ENCODE measurements around the gene CRIM1.
A peak's percentile ranks its signal among the peaks of the same experiment; 100 is the strongest.

The CRIM1 gene

DNA sequence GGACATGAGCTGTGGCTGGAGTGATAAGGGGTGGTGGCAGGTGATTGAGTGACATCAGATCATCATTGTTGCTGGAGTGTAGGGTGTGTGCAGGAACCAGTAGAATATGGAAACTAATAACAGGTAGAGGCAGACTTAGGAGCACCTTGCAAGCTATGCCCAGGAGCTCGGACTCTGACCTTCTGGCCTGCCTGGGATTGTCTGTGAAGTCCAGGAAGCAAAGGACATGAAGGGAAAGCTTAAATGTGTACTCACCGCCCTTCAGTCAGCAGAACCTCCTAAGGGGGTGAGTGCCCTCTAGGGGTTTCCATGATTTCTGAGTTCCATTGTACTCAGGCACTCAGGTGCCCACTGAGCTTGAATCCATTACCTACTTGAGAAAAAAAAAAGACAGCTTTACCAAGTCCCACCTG lies 104.2 kb downstream of the CRIM1 start:
- DNase-seq, result peak; percentile 4 to 18

DNA sequence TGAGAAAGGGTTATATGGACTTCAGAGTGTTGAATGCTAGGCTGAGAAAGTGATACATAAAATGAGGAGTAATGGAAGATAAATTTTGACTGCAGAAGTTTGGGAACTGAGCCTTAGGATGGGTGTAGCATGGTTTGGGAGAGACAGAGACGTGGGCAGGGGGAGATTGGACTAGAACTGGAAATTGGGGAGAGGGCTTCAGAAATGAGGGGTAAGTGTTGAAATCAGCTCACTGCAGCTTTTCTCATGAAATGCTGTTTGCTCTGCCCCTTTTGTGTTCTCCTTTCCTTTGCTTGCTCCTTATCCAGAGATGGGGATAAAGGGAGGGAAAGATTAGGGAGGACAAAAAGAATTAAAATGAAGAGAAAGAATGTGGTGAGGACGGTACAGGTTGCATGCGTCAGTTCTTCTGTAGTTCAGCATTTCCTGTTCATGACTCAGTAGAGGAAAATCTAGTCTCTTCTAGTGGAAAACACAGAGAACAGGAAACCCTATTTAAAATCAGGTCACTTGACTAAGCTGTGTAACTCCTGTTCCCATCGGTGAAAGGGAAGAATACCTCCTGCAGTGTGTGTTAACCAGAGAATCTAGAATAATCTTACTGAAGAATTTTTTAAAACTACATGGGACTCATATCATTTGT lies 105.6 kb downstream of the CRIM1 start:
- no peak for DNase-seq

DNA sequence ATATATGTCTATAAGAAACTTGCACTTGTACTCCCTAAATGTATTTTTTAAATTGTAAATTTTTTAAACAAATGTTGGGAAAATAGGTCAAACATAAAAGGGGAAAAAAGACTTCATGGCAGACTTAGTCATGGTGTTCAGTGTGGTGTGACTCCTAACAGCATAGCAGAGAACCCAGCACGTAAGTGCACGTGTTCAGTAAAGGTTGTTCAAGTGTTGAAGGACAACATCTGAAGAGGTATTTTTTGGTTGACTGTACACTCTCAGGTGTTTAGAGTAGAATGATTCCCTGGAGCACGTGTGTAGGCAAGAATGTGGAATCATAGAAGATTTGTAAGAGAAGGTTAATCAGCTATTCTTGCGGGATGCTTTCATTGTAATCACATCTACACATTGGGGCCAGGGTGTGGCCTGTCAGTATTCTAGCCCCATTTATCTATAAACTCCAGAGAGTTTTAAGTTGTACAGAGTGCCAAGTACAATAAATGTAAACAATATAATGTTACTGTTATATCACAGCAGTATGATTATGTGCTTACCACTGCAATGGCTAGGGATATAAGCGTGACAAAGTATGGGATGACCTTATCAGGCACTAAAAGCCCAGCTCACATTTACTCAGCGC lies 106.8 kb downstream of the CRIM1 start:
- no peak for DNase-seq

DNA sequence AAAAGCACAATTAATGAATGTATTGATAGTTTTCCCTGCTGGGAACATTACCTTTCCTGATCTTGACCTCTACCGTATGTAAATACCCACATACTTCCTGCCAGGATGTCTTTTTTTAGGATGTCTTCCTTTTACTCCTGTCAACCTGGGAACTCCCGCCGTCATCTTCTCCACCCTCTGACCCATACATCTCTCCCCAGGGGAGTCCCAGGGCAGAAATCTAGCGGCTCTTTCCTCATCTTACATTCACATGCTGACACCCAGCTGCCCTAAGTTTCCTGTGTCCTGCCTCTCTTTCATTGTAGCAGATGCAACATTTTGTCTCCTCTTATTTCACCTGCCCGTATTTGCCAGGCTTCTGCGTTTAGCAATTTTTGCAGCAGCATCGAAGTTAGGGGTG lies 107.8 kb downstream of the CRIM1 start:
- DNase-seq, result no peak

DNA sequence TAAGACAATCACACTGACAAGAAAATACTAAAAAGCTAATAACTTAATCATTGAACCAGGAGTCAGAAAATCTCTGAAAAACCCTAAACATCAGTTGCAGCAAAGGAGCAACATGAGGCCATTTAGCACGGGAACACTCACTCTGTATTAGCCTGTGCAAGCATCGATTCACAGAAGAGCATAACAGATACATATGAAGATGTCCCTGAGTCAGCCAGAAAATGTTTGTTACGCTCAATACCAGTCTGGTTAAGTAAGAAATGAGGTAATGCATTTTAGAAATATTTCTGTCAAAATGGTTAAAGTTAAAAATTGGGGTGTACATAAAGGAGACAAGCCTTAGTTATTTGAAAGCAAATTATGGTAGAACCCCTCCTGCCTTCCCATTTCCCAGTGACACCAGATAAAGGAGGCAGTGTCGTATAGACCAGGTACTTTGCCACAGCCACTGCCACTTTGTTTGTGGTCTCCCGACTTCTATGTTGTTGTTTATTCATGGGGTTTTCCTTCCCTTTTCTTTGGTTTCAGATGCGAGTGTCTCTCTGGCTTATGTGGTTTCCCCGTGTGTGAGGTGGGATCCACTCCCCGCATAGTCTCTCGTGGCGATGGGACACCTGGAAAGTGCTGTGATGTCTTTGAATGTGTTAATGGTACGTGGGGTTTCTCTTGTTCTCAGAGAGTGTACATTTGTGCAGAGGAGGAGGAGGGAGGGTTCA lies 108.6 kb downstream of the CRIM1 start:
- no peak for DNase-seq

DNA sequence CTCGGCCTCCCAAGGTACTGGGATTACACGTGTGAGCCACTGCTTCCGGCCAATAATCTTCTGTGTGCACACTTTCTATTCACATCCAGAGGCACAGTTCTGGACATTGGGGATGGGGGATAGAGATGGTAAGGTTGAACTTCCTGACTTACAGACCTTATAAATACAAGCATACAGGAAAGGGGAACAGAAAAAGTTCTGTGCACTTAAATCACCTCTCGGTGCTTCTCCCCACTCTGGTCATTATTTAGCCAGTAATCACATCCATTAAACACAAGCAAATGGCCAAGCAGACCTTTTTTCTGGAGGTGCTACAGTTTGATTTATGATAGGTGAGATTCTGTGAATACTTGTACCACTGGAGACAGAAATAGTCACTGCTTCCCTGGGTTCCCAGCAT lies 110.6 kb downstream of the CRIM1 start:
- no peak for DNase-seq

DNA sequence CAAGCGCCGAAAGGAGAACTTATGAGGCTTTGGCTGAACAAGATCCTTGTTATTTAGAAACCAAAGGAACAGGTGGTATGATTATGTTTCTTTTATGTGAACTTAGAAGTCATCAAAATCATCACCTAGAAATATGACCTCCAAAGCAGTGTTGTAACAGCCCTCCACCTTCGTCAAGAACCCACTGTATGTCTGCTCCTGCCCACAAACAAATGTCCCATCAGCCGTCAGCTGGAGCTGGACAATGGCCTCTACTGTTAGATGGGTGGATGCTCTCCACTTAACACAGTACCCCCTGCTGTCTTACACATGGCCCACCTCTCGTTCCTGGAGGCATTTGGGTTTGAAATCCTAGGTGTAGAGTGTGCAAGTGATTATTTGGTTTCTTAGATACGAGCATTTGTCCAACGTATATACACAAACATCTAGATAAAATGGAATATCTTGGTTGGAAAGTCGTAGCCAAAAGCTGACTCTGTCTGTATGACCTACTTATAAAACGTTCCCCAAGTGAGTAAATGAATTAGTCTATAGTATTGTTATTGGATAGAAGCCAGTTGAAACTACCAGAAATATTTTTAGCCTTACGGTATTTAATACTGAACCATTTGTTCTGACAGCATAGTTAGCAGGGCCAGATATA lies 113.0 kb downstream of the CRIM1 start:
- no peak for DNase-seq

DNA sequence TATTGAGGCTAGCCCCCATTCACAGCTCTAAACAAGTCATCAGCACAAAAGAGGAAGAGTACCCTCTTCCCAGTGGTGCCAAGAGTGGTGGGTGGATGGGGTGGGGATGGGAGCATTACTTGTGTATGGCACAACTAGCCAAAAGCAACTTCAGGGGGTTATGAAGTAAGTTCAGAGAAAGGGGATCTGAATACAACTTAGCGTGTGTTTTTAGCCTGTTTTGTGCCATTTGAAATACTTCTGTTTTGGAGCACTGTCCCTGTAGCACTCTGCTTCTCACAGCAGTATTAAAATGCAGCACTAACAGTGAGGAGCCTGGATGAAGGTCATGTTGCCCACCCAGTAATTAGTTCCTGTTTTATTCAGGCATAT lies 113.5 kb downstream of the CRIM1 start:
- no peak for DNase-seq

DNA sequence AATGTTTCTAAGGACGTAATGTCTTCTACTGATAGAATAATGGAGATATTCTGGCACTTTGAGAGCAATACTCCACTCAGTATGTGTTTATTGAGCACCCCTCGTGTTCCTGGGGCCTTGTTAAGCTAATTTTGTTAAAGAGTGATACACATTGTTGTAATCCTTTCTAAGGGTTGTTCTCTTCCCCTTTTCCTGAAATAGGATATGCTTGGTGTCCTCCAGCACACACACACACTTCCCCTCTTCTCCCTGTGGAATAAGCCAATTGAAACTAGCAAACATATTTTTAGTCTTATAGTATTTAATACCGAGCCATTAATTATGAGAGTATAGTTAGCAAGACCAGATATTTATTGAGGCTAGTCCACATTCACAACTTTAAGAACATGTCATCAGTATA lies 114.1 kb downstream of the CRIM1 start:
- no peak for DNase-seq

DNA sequence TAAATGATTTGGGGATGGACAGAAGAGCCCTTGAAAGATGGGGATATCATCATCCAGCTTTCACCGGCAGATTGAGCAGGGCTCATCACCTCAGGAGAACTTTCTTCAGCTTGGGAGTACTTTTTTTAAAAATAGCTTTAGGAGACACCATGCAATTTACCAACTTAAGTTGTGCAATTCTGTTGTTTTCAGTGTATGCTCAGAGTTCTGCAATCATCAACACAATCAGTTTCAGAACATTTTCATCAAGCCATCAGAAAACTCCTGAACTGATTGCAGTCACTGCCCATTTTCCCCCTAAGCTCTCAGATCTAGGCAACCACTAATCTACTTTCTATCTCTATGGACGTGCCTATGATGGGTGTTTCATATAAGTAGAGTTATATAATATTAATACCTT lies 117.7 kb downstream of the CRIM1 start:
- DNase-seq, result no peak

DNA sequence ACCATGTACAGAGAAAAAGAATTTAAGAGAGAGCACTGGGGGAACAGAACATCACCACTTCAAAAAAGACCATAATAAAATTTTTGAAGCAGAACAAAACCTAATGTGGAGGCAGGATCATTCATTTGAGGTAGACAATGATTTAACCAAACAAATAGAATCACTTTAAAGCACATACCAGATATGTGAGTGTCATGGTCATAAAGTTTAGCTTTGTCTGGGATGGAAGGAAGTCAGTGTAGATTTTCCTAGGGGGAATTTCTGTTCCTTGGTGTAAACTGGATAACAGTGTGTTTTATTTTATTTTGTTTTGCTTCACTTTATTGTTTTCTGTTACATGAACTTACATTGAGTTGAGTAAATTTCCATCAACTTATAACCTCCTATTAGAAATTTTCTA lies 120.8 kb downstream of the CRIM1 start:
- no peak for DNase-seq

DNA sequence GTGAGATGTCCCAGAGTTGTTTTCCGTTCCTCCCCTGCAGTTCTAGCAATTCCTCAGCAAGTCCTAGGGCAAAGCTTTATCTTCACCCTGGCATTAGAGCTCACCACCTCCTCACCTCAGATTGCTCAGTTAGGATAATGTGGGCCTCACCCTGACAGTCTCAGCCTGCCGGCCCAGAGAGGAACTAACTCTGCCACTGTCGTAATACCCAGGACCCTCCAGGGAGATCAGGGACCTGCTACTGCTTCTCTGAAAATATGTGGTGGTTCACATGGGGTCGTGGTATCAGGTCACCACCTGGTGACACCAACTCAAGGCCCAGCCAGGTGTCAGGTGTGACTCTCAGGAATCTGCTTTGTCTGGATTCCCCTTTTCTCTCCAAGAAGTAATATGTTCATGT lies 121.7 kb downstream of the CRIM1 start:
- no peak for DNase-seq

DNA sequence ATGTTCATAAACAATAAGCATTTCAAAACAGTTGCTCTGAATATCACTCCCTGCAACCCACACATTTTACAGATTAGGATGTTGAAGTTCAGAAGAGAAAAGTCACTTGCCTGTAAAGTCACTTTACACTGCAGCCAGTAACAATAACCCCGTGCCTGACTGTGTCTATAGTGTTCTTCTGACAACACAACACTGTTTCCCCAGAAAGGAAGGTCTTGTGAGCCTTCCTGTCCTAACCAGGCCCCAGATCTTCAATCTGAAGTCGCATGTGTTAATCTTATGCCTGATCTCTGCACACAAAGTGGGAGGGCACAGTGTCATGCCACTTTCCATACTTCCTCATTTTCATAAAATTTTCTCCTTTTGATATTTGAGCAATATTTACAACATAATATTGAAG lies 122.2 kb downstream of the CRIM1 start:
- no peak for DNase-seq

DNA sequence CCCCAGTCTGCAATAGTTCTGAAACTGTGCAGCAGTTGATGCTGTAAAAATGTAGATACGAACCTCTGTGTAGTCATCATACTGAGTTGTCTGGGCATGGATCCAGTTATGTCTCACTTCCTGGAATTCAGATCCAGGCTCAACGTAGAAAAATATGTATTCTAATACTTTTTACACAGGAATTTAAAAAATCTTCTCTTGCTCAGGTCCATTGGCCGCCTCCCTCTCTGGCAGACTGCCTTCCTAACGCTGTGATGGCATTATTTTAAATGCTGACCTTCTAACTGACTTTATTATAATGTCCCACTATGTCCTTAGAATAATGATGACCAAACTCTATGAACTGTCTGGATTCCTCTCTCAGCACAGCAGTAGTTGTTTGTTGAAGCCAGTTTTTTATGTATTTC lies 122.8 kb downstream of the CRIM1 start:
- DNase-seq, result no peak

DNA sequence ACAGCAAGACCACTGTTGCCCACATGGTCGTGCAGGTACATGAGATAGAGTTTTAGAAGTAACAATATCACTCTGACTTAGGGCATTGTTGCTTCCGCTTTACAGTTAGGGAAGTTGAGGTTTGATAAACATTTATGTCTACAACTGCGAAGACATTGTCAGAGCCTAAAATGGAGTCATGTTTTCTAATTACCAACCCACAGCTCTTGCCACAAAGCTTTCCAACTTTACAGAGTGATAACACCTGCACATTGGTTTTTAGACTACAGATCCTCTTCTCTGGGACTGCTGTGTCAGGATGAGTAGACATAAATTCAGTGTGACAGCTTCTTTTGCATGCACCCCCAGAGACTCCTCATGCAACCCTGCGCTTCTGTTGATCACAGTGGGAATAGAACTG lies 123.4 kb downstream of the CRIM1 start:
- DNase-seq, result no peak

DNA sequence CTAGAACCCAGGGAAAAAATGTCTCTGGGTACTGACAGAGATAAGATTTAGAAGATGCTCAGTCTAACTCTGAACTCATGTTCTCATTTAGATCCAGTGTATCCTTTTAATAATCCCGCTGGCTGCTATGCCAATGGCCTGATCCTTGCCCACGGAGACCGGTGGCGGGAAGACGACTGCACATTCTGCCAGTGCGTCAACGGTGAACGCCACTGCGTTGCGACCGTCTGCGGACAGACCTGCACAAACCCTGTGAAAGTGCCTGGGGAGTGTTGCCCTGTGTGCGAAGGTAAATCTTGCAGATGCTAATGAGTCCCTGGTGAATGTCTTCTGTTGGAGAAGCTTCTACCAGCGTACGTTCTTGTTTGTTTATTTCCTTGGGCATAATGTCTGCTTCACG lies 123.8 kb downstream of the CRIM1 start:
- no peak for DNase-seq

DNA sequence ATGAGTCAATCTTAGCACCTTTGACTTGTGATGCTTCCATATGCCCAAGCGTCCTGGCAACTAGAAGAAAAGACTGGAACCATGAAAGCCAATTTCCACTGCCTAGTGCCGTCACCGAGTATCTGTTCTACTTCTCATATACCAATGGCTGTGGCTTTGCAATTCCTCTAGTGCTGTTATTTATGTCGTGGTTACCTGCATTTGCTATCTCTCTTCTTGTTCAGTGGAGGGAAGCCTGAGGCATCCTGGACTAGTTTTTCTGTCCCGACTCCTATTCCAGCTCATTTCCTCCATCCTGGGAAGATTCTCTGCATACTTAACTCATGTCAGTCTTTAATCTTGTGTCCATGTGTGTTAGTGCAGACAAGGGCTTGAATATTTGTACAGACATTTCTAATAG lies 124.5 kb downstream of the CRIM1 start:
- no peak for DNase-seq

DNA sequence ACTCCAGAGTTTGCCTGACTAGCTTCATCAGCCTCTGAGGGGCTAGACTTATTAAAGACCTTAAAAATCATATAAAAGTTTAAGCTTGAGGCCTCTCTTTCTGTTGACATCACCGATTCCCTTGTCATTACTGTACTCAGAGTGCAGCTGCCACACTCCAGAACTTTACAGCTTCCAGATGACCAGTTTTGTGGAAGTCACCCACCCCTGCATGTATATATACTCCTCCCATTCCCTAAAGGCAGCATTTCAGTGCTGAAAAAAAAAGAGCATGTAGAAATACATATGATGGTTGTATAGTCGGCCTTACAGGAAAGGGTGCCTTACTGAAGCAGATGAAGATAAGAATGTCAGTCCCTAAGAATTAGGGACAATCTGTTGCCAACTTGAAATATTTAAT lies 125.1 kb downstream of the CRIM1 start:
- DNase-seq, result no peak

DNA sequence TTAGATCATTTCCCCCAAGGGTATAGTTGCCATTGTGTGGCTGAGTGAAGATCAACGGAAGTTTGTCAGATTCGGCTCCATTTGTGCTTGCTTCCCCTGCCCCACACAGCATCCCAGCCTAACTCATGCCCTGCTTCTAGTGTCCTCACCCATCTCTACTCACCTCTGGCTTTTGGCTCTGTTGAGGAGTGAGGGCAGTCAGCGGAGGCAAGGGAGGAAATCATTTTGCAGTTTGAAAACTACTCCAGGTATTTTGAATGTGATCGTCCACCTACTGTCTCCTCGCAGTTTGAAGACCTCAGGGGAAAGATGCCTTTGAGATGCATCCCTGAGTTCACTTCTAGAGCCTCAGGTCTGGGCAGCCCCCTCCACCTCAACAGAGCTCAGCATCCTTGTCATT lies 126.1 kb downstream of the CRIM1 start:
- DNase-seq, result no peak

DNA sequence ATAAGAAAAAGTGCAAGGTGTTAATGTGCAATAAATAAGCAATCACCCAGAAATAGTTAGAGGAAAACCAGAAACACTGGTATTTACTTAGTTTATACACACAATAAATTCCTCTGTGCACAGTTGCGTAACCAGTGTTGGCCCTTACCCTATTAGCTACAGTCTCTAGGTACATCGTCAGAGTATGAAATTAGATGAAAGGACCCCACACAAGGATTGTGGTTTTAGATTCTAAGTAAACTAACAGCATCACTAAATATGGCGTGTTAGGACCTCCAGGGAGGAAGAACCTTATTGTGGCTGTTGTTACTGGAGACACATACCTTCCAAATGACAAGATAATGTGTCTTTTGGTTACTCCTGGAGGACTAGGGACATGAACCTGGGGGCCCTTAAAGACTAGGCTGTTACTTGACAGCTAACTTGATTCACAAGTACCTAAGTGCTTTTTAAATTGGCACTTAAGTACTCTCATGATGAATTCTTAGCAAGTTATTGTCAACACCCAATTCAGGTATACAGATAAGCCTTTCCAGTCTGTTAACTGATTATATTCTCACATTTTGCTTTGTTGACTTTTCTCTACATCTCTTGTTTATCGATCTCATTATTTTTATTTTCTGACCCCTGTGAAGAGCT lies 127.1 kb downstream of the CRIM1 start:
- DNase-seq, result no peak

DNA sequence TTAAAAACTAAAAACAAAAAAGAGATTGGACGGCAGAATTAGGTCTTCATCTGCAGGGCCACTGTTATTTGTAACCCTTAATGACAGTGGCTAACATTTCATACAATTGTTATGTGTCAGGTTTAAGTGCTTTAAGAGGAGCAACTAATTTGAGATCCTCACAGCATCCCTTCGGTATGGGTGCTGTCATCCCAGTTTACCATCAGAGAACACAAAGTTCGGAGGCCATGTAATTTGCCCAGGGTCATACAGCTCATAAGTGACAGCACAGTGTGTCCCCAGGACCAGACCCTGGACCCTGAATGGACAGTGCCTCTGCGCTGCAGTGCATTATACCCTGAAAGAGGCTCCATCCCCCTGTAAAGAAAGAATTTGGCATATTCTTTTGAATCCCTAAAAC lies 127.7 kb downstream of the CRIM1 start:
- no peak for DNase-seq

DNA sequence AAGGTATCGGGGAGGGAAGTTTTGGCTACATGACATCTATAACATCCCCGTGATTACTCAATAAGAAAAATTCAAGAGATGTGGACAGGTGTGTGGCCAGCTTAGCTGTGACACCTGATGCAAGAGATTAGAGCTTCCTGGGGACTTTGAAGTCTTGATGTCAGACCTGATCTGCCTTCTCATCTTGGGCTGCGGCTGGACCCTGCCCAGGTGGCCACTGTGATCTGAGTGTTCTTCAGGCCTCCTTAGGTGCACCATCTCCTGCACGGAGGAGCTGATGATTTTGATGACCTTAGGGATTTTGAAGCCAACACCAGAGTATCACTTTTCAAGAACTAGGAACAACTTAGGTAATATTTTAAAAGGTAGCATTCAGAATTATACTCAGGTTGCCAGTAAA lies 128.9 kb downstream of the CRIM1 start:
- DNase-seq, result no peak

DNA sequence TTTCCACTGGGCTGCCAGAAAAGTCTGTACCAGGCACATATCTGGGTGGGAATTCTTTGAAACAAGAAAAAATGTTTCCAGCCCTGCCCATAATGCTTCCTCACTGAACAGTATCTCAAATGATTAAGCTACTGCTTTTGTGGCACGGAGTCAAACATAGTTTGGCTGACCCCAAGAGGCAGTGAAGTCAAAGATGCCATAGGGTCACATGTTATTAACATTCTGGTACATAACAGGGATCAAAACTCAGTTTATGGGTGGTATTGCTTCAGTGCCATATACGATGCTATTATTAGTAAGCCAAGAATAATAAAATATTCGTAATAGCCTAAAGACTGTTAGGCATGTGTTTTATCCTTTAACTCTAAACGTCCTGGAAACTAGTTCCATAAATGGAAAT lies 129.9 kb downstream of the CRIM1 start:
- DNase-seq, result no peak
